Measurements from ENCODE around the gene ARHGAP10. TPM values are rescaled to one million over a fixed set of nuclear protein-coding genes. Genes with fewer than 3 reads are reported as not detected.

ARHGAP10 gene
- total RNA-seq, 1 experiment from 2014 or later: 11.7 TPM

DNA sequence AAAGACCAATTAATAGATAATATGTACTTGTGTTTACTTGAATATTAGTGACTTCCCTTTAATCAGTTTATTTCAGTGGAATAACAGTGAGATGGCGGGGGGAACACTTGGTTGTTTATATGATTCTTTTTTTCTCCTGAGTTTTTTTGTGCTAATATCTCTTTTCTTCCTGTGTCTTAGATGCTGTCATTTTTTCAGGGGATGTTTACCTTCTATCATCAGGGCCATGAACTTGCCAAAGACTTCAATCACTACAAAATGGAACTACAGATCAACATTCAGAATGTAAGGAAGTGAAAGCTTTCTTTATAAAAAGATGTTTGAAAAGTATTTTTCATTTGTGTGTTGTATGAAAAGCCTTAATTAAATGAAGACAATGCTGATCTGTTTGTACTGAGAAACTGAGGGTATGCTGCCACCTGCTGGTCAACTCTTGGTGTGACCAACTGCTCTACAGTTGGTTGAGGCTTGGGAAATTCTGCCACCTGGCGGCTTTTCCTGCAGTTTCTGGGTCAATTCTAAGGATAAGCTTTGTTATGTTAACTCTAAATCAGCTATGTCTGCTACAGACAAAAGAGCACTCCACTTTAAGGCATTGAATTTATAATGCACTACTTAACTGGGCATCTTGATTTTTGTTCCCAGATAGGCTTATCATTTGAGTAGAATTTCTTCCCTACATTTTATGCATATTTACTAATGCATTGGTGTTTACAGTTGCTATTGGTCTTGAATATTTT lies 134.8 kb downstream of the ARHGAP10 start:
- BruUV-seq (replicated peaks): no TSS peak
- TF ChIP-seq SIN3A (IDR thresholded peaks at IDR 0.05; ENCODE audit: borderline replicate concordance, insufficient read depth, low read depth, low read length) (no peak), TCF7L2 (IDR thresholded peaks at IDR 0.05; ENCODE audit: low read depth, low read length) (no peak)
- TF ChIP-seq, protein P1, sequence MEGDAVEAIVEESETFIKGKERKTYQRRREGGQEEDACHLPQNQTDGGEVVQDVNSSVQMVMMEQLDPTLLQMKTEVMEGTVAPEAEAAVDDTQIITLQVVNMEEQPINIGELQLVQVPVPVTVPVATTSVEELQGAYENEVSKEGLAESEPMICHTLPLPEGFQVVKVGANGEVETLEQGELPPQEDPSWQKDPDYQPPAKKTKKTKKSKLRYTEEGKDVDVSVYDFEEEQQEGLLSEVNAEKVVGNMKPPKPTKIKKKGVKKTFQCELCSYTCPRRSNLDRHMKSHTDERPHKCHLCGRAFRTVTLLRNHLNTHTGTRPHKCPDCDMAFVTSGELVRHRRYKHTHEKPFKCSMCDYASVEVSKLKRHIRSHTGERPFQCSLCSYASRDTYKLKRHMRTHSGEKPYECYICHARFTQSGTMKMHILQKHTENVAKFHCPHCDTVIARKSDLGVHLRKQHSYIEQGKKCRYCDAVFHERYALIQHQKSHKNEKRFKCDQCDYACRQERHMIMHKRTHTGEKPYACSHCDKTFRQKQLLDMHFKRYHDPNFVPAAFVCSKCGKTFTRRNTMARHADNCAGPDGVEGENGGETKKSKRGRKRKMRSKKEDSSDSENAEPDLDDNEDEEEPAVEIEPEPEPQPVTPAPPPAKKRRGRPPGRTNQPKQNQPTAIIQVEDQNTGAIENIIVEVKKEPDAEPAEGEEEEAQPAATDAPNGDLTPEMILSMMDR (IDR thresholded peaks at IDR 0.05): peak; percentile 92
- intact Hi-C loops (cut with micrococcal nuclease; ENCODE audit: unreplicated experiment): loop anchor here (1.0 to 10.0 kb wide), 3 partner anchors 158 to 252 kb away; partner anchors contain the start of gene TMEM184C
- no peak overlapping the region for H3K4me3 ChIP-seq (ENCODE audit: low read depth in 2 of 2, low read length in 2 of 2)
- DNase-seq (ENCODE audit: low read depth, low spot score) (peak; percentile 69), ATAC-seq (peak; percentile 99)
- no peak overlapping the region for H3K27ac ChIP-seq (ENCODE audit: low read length)
- no peaks in the 10 kb centered on the region; the same call in 1 of the 2 replicates for H3K36me3 ChIP-seq (ENCODE audit: control insufficient read depth, insufficient read depth, low read length)
- no peaks in the 10 kb centered on the region for H3K9me3 ChIP-seq (ENCODE audit: control insufficient read depth, insufficient read depth, low read depth, low read length)
- no peaks in the 10 kb centered on the region for H3K4me1 ChIP-seq (ENCODE audit: control insufficient read depth, insufficient read depth, low read length)
- POLR2A ChIA-PET: interaction anchor here (0.6 kb wide), 1 partner anchor 102 kb away, joined by 3 read pairs; no protein-coding TSS in a partner anchor
- in situ Hi-C loops (cut with HindIII; ENCODE audit: low pct_unique_long_range_greater_than_20kb, low sequenced_read_pairs): no loop called here
- CTCF ChIA-PET: interaction anchor here (0.6 to 1.2 kb wide), 20 partner anchors 10 to 1463 kb away, joined by 3 to 10 read pairs (median 4); partner anchors contain the start of genes ARHGAP10 and PRMT9
- no peaks in the 10 kb centered on the region for H3K27me3 ChIP-seq (ENCODE audit: control insufficient read depth, insufficient read depth, low read length)

DNA sequence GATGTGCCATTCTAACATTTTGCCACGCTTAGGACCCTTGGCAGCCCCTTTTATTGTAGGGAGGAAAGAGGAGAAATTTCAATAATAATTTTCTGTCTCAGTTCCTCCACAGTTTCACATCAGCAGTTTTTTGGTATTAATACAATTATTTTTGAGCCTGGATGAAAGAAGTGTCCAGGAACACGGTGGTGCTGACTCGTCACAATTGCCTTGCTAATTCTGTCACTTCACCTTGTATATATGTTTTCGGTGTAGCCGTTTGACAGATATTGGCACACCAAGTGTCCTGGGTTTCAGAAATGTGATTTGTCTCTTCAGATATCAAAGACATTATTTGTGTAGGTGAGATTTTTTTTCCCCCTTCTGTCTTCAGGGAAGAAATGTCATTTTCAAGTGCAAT lies 142.2 kb downstream of the ARHGAP10 start:
- no TSS peak for BruUV-seq (replicated peaks)
- ChIA-PET CTCF (no interaction called here), POLR2A (no interaction called here)
- no peak for TF ChIP-seq POLR2AphosphoS5 (IDR thresholded peaks at IDR 0.05; ENCODE audit: low read depth, low read length)
- TF ChIP-seq, protein P1 (IDR thresholded peaks at IDR 0.05): no peak
- TF ChIP-seq SIN3A (IDR thresholded peaks at IDR 0.05; ENCODE audit: borderline replicate concordance, insufficient read depth, low read depth, low read length): no peak
- no peak for TF ChIP-seq TCF7L2 (IDR thresholded peaks at IDR 0.05; ENCODE audit: low read depth, low read length)
- TF ChIP-seq, protein P2, sequence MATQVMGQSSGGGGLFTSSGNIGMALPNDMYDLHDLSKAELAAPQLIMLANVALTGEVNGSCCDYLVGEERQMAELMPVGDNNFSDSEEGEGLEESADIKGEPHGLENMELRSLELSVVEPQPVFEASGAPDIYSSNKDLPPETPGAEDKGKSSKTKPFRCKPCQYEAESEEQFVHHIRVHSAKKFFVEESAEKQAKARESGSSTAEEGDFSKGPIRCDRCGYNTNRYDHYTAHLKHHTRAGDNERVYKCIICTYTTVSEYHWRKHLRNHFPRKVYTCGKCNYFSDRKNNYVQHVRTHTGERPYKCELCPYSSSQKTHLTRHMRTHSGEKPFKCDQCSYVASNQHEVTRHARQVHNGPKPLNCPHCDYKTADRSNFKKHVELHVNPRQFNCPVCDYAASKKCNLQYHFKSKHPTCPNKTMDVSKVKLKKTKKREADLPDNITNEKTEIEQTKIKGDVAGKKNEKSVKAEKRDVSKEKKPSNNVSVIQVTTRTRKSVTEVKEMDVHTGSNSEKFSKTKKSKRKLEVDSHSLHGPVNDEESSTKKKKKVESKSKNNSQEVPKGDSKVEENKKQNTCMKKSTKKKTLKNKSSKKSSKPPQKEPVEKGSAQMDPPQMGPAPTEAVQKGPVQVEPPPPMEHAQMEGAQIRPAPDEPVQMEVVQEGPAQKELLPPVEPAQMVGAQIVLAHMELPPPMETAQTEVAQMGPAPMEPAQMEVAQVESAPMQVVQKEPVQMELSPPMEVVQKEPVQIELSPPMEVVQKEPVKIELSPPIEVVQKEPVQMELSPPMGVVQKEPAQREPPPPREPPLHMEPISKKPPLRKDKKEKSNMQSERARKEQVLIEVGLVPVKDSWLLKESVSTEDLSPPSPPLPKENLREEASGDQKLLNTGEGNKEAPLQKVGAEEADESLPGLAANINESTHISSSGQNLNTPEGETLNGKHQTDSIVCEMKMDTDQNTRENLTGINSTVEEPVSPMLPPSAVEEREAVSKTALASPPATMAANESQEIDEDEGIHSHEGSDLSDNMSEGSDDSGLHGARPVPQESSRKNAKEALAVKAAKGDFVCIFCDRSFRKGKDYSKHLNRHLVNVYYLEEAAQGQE (IDR thresholded peaks at IDR 0.05; ENCODE audit: insufficient read depth in 1 of 2, low read depth in 2 of 2, low read length in 1 of 2): no peak
- in situ Hi-C loops (cut with HindIII; ENCODE audit: low pct_unique_long_range_greater_than_20kb, low sequenced_read_pairs) (no loop called here), intact Hi-C loops (cut with micrococcal nuclease; ENCODE audit: unreplicated experiment) (no loop called here)
- ATAC-seq: no peak
- Histone ChIP-seq H3K4me1 (ENCODE audit: control insufficient read depth, insufficient read depth, low read length) (no peaks in the 10 kb centered on the region), H3K4me3 (ENCODE audit: low read depth in 2 of 2, low read length in 2 of 2) (no peak overlapping the region), H3K27ac (ENCODE audit: low read length) (no peak overlapping the region), H3K27me3 (ENCODE audit: control insufficient read depth, insufficient read depth, low read length) (no peaks in the 10 kb centered on the region), H3K9me3 (ENCODE audit: control insufficient read depth, insufficient read depth, low read depth, low read length) (no peaks in the 10 kb centered on the region), H3K36me3 (ENCODE audit: control insufficient read depth, insufficient read depth, low read length) (no peaks in the 10 kb centered on the region; the same call in 1 of the 2 replicates)
- DNase-seq (ENCODE audit: low read depth, low spot score): no peak

Data from Panc1 (cell line).